Right renal pelvis (tissue), 4 donors: ENCODE measurements around the gene GTPBP2. TPM values are rescaled to one million over a fixed set of nuclear protein-coding genes. Genes with fewer than 3 reads are reported as not detected.

Source experiments
- DNase-seq, 4 donors: peaks; one replicate each; pipeline ENCODE4 v3.0.0-alpha.2; 2013; ENCODE audit warnings: low read depth in 4 of 4, low spot score in 3 of 4, missing footprints in 1 of 4
- polyA plus RNA-seq, 4 donors: library from polyadenylated mRNA; unstranded; fragments of 120-200 nt; gene quantifications; one replicate each; pipeline ENCODE4 v1.2.1, GENCODE V29; 2013; ENCODE audit not compliant: insufficient read length in 4 of 4

GTPBP2 gene, protein sequence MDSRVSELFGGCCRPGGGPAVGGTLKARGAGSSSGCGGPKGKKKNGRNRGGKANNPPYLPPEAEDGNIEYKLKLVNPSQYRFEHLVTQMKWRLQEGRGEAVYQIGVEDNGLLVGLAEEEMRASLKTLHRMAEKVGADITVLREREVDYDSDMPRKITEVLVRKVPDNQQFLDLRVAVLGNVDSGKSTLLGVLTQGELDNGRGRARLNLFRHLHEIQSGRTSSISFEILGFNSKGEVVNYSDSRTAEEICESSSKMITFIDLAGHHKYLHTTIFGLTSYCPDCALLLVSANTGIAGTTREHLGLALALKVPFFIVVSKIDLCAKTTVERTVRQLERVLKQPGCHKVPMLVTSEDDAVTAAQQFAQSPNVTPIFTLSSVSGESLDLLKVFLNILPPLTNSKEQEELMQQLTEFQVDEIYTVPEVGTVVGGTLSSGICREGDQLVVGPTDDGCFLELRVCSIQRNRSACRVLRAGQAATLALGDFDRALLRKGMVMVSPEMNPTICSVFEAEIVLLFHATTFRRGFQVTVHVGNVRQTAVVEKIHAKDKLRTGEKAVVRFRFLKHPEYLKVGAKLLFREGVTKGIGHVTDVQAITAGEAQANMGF
- 10 to 100 TPM; 46.5 to 52.1 (median 49.2) TPM for polyA plus RNA-seq

DNA sequence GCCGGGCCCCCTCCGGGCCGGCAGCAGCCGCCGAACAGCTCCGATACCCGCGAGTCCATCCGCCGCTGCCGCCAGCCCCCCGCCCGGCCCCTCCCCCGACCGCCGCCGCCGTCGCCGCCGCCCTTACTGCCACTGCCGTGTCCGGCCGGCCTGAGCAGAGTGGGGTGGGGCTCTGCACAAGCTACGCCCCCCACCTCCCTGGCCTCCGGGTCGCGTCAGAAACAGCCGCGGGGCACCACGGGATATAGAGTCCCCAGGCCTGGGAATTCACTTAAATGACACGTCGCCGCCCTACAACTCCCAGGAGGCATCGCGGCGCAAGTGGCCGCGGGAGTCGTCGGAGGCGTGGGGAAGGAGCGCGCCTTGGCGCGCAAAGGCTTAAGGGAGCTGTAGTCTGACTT lies at the start of gene GTPBP2:
GTPBP2 (minus strand) TSS at position 161 of the 401 bp plus-strand sequence; CDS start at position 59, 102 bp downstream.
- peak; percentile 96 to 98 (median 97) for DNase-seq

DNA sequence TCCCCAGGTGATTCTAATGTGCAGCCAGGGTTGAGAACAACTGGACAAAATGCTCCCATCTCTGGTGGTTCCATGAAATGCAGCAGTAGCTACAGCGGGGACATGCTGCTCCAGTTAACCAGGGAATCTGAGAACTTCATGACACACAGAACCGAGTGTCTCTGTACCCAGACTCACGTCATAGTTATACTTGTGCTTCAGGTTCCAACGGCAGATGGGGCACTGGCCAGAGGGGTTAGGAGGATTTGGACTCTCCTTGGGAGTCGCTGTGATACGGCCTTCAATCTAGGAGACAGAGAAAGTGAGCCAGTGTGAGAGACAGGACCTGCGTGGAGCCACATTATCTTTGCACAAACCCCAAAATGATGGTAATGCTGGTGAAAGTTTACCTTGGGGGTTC lies 49.3 kb upstream of the GTPBP2 start:
- DNase-seq = no peak

DNA sequence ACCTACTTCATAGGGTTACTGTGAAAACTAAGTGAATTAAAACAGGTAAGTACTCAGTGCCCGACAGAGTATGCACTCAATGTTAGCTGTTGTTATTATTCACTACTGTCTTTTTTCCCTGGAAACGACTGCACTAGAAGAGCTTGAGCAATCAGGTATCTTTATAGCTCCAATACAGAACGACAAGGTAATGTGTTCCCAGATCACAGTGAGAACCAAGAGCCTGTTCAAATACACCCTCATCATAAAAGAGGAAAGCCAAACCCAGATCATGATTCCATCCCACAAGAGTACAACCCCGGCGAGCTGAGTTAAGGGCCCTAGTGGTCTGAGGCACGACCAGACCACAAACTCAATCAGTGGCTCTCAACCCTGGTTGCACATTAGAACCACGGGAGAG lies 48.7 kb upstream of the GTPBP2 start:
- no peak for DNase-seq

DNA sequence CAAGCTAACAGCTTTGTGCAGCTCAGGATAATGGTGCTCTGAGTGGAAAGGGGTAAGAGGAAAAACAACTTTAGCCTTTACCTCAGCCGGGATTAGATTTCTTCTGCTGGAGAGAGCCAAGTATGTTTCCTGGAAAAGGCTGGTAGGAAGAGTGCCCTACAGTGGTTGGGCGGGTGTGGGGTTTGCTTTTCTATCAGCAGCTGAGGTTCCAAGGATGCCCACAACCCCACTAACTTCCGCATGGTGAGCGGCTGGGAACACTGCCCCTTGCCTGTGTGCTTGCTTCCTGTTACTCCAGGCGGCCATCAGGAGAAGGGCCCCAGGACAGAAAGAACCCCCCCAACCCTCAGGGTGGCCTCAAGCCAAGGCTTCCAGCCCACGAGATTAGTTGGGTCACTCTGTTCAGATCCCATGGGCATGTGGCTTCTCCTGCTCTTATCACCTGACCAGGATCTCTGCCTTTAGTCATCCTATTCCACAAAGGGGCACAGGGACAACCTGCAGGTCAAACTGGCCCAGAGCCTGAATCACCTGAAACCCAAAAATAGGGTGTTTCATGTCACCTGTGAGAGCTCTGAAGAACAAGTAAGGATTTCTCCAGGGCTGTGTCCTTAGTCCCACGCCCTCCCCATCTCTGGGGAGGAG lies 48.0 kb upstream of the GTPBP2 start:
- no peak for DNase-seq

DNA sequence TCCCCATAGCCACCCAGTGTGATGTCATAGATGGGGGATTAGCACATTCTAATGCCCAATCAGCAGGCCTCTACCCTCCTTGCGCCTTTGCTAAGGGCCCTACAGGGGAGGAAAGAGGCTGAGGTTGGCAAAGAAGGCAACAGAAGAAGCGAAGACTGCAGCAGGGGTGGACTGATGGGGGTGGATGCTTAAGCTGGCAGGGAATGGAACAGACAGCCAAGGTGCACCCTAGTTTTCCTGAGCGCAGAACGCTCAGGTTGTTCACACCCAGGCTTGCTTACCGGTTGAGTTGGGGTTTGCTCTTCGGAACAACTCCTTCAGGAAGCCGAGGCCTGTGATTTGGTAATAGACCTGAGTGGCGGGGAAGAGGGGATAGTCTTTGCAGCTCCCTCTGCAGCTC lies 45.9 kb upstream of the GTPBP2 start:
- DNase-seq = no peak

DNA sequence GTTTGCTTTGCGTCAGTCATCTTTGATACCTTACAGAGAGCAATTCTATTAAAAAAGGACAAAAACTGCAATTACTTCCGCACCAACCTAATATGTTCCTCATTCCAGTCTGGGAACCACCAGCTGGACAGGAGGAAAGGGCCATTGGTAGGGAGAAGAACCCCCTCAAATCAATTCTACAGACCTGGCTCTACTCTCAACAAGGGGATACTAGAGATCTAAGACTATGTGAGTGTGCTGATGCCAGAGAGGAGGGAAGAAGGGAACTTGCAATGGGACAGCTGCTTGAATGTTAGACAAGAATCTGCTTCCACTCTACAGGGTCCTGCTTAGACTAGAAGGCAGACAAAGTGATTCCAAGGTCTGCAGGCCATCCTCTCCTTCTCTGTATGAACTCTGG lies 45.2 kb upstream of the GTPBP2 start:
- no peak for DNase-seq

DNA sequence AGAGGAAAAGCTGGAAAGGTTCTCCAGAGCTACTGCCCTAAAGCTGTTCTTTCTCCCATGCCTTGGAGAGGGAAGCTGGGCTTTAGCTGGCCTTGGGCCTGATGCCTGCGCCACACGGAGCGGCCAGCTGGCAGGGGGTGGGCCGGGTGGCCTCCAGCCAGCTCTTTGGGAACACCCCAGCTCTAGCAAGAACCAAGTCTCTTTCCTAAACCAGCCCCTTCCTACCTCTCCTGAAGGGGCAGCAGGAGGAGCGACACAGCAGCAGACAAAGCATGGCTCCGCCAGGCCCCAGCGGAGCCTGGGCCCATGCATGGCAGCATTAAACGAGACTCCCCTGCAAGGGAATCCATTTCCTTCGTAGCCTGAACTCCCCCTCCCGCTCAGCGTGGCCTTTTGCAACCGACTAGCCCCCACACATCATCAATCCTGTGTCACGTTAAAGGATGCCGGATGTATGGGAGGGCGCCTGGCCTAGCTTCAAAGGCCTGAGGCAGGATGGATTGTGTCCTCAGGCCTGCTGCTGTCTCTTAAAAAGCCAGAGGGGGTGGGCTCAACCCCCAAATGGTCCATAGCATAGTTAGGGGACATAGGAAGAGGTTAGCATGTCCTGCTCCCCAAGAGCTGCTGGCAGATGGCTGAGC lies 44.5 kb upstream of the GTPBP2 start:
- peak in 2 of 4 donors; percentile 63 to 79 for DNase-seq

DNA sequence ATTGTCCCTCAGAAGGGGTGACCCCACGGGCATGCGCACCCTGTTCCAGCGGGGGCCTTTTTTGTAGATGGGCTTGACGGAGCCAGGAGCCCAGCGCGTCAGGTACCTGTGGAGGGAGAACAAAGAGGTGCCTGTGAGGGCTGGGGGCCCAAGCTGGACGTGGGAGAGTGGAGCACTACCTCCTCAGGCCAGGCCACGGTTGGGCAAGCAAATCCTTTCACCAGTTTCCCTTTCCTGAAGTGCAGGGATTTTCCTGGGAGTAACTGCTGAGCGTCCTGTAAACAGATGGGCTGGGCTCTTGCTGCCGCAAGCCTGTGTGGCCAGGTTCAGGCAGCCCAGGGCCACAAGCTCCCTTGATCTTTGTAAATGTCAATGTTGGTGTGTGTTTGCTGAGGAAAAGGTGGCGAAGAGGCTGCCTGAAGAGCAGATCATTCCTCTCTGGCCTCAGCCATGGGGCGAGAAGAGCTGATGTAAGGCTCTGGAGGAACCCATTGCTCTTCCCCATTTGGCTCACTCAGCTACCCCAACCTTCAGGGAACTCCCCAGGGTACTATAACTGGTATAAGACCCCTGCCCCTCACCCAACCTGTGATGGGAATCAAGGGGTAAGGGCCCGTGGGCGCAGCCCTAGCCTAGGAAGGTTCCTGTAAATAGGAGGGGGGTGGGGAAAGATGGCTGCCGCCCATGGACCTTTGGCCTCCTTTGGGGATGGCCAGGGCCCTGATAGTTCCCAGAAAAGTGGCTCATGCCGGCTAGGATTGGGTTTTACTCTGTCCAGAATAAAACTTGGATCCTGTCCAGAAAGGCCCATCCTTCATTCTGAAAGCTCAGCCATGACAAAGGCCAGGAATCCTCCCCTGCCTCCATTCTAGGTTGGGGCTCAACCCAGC lies 43.0 kb upstream of the GTPBP2 start:
- DNase-seq = no peak

DNA sequence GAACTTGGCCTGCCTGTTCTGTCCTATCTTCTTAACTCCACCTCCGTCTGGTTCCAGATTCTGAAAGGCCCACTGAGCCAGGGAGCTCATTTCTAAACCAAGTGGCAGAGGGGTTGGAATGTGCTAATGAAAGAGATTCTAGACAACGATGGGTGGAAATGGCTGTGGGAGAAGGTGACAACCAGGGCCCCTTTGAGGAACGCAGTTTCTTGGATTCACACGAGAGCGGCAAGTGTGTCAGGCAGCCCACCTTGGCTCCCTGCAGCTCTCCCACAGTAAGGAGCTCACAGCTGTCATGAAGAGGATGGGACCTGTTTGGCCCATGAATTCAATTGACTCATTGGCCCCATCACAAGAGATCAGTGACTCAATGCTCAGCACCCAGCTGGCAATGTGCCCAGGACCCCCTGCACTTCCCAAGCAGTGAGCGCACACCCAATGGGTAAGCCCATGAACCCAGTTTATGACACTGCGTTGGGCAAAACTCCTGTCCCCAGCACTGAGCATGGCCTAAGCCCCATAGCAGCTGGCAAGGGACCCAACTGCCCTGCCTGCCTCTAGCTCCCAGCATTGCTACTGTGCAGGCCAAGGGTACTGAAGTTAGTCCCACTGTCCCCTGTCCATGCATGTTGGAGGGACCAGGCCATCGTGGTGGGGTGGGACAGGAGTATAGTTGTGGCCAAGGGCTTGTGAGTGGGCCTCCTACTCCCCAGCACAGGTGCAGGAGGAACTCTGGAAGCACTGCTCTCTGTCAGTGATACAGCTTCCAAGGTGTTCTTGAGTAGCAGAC lies 42.1 kb upstream of the GTPBP2 start:
- DNase-seq = no peak

DNA sequence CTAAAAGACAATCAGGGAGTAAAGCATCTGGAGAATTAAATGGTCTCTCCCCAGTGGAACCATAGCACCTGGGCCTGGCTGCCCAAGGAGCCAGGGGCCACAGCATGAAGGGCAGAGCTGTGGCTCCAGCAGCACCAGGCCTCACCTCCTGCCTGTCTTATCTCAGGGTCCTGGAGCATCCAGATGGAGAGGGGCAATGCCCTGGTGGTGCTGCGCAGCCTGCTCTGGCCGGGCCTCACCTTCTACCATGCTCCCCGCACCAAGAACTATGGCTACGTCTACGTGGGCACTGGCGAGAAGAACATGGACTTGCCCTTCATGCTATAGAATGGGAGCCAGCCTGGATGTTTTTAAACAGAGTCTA lies 41.5 kb upstream of the GTPBP2 start:
- DNase-seq = no peak

DNA sequence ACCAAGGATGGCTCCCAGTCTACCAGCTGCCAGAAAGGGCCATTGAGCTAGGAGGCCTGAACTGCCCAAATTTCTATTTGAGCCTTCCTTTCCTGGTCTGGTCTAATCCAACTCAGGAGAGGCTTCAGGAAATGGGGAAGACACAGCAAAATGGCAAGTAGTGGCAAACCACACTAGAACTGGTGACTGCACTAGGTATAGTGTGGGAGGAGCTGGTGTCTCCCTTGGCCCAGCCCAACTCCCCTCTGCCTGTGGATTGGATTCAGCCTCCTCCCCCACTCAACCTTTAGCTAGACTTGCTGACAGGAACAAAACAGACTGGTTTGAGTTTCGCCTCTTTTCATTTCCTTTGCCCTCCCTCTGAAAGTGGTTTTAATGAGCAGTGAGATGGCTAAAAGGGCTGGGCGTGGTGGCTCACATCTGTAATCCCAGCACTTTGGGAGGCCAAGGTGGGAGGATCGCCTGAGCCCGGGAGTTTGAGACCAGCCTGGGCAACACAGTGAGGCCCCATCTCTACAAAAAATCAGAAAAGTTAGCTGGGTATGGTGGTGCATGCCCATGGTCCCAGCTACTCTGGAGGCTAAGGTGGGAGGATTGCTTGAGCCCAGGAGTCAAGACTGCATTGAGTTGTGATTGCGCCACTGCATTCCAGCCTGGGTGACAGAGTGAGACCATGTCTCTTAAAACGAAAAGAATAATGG lies 41.0 kb upstream of the GTPBP2 start:
- DNase-seq = no peak

DNA sequence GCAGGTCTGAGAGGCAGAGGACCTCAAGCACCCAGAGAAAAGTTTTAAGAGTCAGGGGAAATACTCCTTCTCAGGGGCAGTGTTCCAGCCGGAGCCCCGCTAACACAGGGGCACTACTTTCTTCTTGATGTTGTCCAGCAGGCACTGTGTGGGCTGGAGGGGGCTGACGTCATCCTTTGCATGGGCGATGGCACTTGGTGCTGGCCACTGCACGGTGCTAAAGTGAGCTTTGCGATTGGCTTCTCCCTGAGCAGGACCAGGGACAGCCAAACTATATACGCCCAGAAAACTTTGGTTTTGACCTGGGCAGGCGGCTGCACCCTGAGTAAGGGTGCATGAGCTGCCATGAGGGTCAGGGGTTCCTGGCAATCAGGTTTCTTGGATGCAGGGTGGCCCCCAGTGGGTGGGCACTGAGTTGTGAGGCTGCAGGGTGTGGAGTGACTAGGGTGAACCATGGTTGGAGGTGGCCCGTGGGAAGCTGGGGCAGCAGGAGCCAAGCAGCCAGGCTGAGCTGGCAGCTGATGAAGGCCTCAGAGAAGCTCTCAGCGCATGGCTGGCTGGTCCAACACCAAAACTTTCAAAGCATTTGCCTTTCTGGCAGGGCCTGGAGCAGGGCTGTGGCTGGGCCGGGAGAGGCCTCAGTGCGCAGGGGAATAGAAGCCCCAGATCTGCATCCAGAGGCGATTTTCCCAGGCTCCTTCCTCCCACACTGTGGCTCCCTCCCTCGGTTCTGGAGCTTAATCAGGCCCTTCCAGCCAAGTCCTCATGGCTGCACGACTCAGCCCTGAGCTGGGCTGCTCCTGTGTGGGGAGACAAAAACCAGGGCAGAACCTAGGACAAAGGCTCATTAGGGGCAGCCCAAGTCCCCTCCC lies 40.2 kb upstream of the GTPBP2 start:
- DNase-seq = no peak

DNA sequence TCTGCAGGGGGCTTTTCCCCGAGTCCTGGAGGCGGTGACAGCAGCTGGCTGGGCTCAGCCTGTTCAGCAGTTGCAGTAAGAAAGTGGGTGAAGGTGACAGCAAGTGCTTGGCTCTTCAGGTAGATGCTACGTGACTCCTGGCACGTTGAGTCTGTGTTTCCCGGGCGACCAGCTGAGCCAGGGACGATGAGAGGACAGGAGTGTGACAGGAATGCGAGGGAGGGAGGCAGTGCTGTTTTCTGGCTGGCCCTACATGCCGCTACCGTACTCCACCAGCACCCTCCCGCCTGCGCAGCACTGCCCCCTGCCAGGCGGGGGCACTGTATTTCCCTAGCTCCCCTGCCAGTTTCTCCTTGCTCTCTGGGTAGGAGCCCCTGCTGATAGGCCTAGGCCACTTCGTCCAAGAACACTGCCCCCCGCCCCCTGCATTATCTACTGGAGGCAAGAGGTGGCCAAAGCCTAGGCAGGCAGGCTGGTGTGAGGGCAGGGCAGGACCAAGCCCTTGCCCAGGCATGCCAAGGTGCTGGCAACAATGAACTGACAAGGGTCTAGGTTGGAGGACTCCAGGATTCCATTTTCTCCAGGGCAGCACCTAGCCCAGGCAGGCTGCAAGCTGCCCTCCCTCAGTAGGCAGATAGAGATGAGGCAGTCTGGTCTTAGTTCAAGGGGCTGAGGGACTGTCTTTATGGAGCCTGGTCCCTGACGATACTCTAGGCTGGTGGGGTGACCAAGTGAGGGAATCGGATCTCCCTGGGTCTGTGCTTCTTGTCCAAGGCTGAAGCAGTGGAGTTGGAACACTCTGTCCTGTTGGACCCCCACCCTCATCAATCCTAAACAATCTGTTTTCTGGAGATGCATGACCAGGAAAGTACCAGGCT lies 39.3 kb upstream of the GTPBP2 start:
- peak; percentile 64 to 85 (median 75) for DNase-seq

DNA sequence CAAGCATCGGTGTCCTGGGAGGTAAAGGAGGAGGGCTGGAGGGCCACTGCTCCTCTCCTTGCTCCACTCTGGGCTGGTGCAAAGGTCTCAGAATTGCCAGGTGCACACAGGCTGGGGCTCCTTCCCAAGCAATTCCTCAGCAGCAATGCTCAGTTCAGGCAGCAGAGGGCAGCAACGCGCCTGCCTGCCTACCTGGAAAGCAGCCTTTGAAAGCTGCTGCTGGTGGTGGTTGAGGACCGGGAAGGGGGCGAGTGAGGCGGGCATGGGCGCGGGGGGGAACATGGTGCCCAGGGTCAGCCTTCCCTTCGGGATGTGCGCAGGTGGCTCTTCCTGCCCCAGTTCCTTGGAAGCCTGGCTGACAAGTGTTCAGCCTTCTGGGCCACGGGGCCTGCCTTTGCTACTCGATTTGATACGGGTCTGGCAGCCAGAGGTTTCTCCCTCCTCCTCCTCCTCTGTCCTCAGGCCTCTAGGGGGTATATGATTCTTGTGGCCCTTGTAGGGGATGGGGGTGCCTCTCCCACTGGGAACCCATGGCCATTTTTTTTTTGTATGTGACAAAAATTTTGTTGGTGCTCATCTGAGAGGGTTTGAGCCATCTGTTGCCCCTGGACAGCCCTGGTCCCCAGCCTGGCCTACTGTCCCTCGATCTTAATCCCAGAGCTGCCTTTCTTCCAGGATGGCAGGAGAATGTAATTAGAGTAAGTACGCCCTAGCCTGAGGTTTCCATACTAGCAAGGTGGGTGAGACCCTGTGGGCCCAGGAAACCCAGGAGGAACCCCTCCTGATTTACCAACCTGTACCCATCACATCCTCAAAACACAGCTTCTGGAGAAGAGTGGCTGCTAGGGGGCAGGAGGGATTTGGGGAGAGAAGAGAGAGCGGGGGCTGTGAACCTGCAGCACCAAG lies 38.4 kb upstream of the GTPBP2 start:
- DNase-seq = peak in 2 of 4 donors; percentile 79 to 83

DNA sequence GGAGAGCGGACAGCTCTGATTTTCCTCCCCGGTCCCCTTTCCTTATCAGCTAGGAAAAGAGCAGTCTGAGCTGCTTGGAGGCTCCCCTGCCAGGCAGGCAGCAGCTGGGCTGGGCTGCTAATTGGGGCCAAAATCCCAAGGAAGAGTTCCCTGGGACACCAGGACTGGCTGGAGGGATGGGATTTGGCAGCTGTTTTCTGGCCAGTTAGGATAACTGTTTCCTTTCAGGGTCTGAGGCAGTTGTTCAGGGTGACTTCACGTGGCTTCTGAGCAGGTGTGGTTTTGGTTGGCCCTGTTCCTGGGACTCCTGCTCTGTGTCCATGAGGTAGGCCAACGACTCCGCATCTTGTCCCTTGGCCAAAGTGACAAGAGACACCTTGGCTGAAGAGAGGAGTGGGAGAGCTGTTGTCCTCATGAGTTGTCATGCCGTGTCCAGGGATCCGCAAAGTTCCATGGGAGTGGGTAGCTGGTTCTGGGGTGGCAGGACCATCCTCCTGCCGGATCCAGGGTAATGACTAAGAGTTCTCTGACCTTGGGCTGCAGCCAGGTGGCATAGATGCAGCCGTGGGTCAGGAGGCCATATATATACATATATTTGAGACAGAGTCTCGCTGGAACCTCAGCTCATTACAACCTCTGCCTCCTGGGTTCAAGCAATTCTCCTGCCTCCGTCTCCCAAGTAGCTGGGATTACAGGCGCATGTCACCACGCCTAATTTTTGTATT lies 37.3 kb upstream of the GTPBP2 start:
- DNase-seq = no peak
